Measurements from ENCODE around the gene MPP4.

MPP4 gene

DNA sequence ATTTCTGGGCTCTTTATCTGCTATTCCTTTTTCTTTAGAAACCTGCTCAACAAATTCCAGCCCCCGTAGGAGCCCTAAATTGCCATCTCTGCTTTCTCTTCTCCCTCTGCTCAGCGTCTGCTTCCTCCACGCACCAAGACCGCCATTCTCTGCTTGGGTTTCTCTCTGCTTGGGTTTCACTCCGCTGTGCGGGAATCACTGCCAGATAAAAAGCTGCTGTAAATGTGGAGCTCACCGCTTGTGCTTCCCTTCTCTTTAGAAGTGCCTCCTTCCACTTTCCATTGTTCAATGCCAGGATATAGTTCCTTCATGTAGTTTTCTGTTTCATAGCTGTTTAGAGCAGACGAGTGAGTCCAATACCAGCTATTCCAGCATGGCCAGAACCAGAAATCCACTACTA lies 101.0 kb downstream of the MPP4 start:
- H3K4me3 ChIP-seq (ENCODE audit: control insufficient read depth, low read depth, low read length): no peak overlapping the region
- no peak for DNase-seq (ENCODE audit: low read depth)
- TF ChIP-seq, protein P1, sequence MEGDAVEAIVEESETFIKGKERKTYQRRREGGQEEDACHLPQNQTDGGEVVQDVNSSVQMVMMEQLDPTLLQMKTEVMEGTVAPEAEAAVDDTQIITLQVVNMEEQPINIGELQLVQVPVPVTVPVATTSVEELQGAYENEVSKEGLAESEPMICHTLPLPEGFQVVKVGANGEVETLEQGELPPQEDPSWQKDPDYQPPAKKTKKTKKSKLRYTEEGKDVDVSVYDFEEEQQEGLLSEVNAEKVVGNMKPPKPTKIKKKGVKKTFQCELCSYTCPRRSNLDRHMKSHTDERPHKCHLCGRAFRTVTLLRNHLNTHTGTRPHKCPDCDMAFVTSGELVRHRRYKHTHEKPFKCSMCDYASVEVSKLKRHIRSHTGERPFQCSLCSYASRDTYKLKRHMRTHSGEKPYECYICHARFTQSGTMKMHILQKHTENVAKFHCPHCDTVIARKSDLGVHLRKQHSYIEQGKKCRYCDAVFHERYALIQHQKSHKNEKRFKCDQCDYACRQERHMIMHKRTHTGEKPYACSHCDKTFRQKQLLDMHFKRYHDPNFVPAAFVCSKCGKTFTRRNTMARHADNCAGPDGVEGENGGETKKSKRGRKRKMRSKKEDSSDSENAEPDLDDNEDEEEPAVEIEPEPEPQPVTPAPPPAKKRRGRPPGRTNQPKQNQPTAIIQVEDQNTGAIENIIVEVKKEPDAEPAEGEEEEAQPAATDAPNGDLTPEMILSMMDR (conservative IDR thresholded peaks at IDR 0.05; ENCODE audit: control insufficient read depth, insufficient read depth, low read depth, low read length): no peak

All from fibroblast of mammary gland (primary cell).